Posterior cingulate gyrus (tissue), 11 donors: ENCODE results near the gene PIM1.

Source experiments
- DNase-seq, 10 donors: peaks; one replicate each; pipeline versions ENCODE4 v3.0.0 to v3.0.0-alpha.2; 2020 to 2021; ENCODE audit warnings: mixed read lengths in 3 of 10
- intact Hi-C: fragments of 100-400 bp; cut with DNase I; formaldehyde crosslinking; loops from one replicate; pipeline ENCODE4 v1.15.1; 2023

Gene PIM1

GRCh38 chr6:37209461-37210205, 39.7 kb downstream of the PIM1 start:
- intact Hi-C loops, result loop anchor here (1.0 kb wide), 1 partner anchor 191 kb away; no protein-coding TSS in a partner anchor
- no peak for DNase-seq

GRCh38 chr6:37210313-37210968, 40.5 kb downstream of the PIM1 start:
- intact Hi-C loops, result loop anchor here (1.0 kb wide), 1 partner anchor 192 kb away; no protein-coding TSS in a partner anchor
- peak in 4 of 10 donors; percentile 63 to 79 (median 66) for DNase-seq

DNA sequence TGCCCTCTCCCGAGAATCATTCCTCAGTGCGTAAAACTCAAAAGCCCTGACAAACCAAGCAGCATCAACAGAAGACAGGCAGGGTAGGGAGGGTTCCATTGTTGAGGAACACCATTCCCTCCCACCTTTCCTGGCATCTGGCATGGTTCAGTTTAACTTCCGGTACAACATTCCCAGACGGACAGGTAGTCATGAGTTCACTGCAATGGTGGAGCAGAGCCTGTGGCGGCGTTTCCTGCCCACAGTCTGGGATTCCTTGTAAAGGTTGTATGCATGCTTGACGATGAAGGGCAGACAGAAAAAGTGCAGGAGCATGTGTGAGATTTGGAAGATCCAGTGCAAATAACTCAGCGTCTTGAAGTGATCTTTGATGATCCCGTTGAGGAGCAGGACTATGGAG, 42.3 kb downstream of the PIM1 start:
- intact Hi-C loops, result no loop called here
- no peak for DNase-seq

DNA sequence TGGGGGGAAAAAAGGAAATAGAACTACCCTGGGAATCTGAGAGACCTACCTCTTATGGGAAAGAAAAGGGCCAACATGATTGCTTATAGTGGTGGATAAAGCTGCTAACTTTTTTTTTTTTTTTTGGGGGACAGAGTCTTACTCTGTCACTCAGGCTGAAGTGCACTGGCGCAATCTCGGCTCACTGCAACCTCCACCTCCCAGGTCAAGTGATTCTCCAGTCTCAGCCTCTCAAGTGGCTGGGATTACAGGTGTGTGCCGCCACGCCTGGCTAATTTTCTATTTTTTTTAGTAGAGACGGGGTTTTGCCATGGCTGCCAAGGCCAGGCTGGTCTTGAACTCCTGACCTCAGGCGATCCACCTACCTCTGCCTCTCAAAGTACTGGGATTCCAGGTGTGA, 48.1 kb downstream of the PIM1 start:
- DNase-seq, result no peak
- intact Hi-C loops, result no loop called here

DNA sequence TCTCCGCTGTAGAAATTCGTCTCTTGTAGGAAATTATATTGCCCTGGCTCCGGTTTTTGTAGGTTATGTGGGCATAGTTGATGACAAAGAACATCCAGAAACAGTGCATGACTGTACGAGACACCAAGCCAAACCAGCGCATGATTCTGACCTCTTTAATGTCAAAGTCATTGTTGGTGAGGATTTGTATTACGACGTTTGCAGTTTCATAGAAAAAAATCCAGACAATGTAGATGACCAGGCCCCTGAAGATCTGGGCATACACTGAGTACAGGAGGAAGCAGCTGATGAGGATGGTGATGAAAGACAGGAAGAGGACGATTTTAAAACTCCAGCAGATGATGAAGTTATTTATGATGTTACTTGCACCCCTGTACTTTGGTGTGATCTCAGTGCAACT, 48.6 kb downstream of the PIM1 start:
- no peak for DNase-seq
- intact Hi-C loops, result no loop called here

GRCh38 chr6:37221585-37222124, 51.7 kb downstream of the PIM1 start:
- intact Hi-C loops, result no loop called here
- no peak for DNase-seq

- intact Hi-C loops, result no loop called here
- DNase-seq, result peak in 9 of 10 donors; percentile 24 to 95 (median 60)
These were observed 52.4 kb downstream of the PIM1 start for GRCh38 chr6:37222125-37222967.

DNA sequence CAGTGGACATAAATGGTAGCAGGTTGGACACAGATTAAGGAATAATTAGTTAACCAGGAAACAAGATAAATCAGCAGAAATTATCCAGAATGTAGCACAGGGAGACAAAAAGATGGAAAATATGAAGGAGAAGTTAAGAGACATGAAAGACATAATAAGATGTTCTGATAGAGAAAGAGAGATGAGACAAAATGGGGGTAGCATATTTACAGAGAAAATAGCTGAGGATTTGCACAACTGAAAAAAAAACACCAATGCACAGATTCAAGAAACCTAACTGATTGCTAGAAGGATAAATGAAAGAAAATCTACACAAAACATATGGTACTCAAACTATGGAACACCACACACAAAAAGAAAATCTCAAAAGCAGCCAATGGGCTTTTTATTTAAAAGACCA, 53.0 kb downstream of the PIM1 start:
- intact Hi-C loops, result no loop called here
- no peak for DNase-seq
